Fibroblast of villous mesenchyme (primary cell): ENCODE data around the gene ARHGAP32. TPM values are rescaled to one million over a fixed set of nuclear protein-coding genes. Genes with fewer than 3 reads are reported as not detected.
"Not testable (repeated sequence)": the region's sequence is repeated elsewhere in the genome, so short reads cannot be mapped to it uniquely, and the experiment has no call there.

Experiments used
- DNase-seq: peaks from one replicate; pipeline ENCODE4 v3.0.0-alpha.2; 2010; ENCODE audit warnings: low read depth
- H3K4me3 ChIP-seq: 2 replicates; pipeline ENCODE4 v1.5.1; 2011; ENCODE audit warnings: low read depth, mild to moderate bottlenecking, low read length
- CTCF ChIP-seq: IDR thresholded peaks from 2 replicates; pipeline ENCODE4 v1.5.1; 2012; ENCODE audit warnings: low read depth, mild to moderate bottlenecking, low read length; ENCODE audit not compliant: insufficient read depth
- total RNA-seq: library from RNA; depleted of rRNA; stranded (reverse); fragments of >200 nt; gene quantifications from 2 replicates; pipeline ENCODE4 v1.2.3, GENCODE V29; 2012

ARHGAP32 gene
- total RNA-seq, 1 donor = 9.5 TPM

GRCh38 chr11:129184581-129184980 lies 7.5 kb downstream of the ARHGAP32 start:
- TF ChIP-seq CTCF = no peak
- no peak for DNase-seq
- H3K4me3 ChIP-seq = no peak overlapping the region

GRCh38 chr11:129167315-129167714 lies 24.8 kb downstream of the ARHGAP32 start:
- no peak for DNase-seq
- no peak for TF ChIP-seq CTCF

GRCh38 chr11:129163714-129164164 lies 28.4 kb downstream of the ARHGAP32 start:
- no peak overlapping the region for H3K4me3 ChIP-seq
- no peak for DNase-seq
- no peak for TF ChIP-seq CTCF

More at GRCh38 chr11:129167315-129167714, 24.8 kb downstream of the ARHGAP32 start:
- H3K4me3 ChIP-seq = no peak overlapping the region

GRCh38 chr11:129157080-129157479 lies 35.0 kb downstream of the ARHGAP32 start:
- DNase-seq, H3K4me3 ChIP-seq: not testable (repeated sequence)

GRCh38 chr11:129155745-129156144 lies 36.4 kb downstream of the ARHGAP32 start:
- no peak for TF ChIP-seq CTCF
- no peak for DNase-seq
- H3K4me3 ChIP-seq = no peak overlapping the region

GRCh38 chr11:129148487-129148886 lies 43.6 kb downstream of the ARHGAP32 start:
- no peak for TF ChIP-seq CTCF

GRCh38 chr11:129146191-129146590 lies 45.9 kb downstream of the ARHGAP32 start:
- DNase-seq = peak; percentile 36
- TF ChIP-seq CTCF = no peak

More at GRCh38 chr11:129148487-129148886, 43.6 kb downstream of the ARHGAP32 start:
- H3K4me3 ChIP-seq = no peak overlapping the region
- DNase-seq = no peak

More at GRCh38 chr11:129146191-129146590, 45.9 kb downstream of the ARHGAP32 start:
- no peak overlapping the region for H3K4me3 ChIP-seq
